ENCODE measurements around the gene SPHK1.

DNA sequence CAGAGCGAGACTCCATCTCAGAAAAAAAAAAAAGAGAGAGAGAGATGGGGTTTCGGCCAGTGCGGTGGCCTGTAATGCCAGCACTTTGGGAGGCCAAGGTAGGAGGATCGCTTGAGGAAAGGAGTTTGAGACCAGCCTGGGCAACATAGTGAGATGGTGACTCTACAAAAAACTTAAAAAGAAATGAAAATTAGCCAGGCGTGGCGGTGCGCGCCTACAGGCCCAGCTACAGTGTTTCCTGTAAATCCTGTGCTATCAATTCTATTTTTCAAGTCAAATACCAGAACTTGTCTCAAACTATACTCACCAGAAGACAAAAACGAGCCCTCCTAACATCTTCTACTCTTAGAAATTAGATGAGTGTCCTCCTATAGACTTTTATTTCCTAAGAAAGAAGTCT is 49.3 kb downstream of the SPHK1 start:
- TF ChIP-seq SP1 (IDR thresholded peaks at IDR 0.05) (no peak), FOXK2 (IDR thresholded peaks at IDR 0.05) (no peak), BHLHE40 (IDR thresholded peaks at IDR 0.05; ENCODE audit: borderline replicate concordance) (no peak), SUZ12 (IDR thresholded peaks at IDR 0.05) (no peak), FOXM1 (IDR thresholded peaks at IDR 0.05; ENCODE audit: borderline replicate concordance) (no peak), HDGF (IDR thresholded peaks at IDR 0.05; ENCODE audit: borderline replicate concordance) (no peak), NFRKB (IDR thresholded peaks at IDR 0.05) (no peak)
- TF ChIP-seq, protein P1, sequence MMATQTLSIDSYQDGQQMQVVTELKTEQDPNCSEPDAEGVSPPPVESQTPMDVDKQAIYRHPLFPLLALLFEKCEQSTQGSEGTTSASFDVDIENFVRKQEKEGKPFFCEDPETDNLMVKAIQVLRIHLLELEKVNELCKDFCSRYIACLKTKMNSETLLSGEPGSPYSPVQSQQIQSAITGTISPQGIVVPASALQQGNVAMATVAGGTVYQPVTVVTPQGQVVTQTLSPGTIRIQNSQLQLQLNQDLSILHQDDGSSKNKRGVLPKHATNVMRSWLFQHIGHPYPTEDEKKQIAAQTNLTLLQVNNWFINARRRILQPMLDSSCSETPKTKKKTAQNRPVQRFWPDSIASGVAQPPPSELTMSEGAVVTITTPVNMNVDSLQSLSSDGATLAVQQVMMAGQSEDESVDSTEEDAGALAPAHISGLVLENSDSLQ (IDR thresholded peaks at IDR 0.05), result no peak
